Right atrium auricular region (tissue), 2 donors: ENCODE results near the gene ZNF850. TPM values are rescaled to one million over a fixed set of nuclear protein-coding genes. Genes with fewer than 3 reads are reported as not detected.
"Not testable (repeated sequence)": the region's sequence is repeated elsewhere in the genome, so short reads cannot be mapped to it uniquely, and the experiment has no call there.

ENCODE experiments used
- DNase-seq: peaks from one replicate; pipeline ENCODE4 v3.0.0-alpha.2; 2019; ENCODE audit warnings: low spot score
- H3K27ac ChIP-seq, 2 donors: fragments of 200-600 bp; sonication (generic); 1 replicate in 1 of 2; 2 replicates in 1 of 2; pipeline ENCODE4 v1.5.1; 2016 to 2019
- H3K27me3 ChIP-seq, 2 donors: fragments of 200-600 bp; sonication (generic); one replicate each; pipeline versions ENCODE4 v1.5.1 to v1.6.0; 2017 to 2019
- H3K36me3 ChIP-seq: fragments of 200-600 bp; sonication (generic); one replicate; pipeline ENCODE4 v1.5.1; 2016
- H3K4me1 ChIP-seq, 2 donors: fragments of 200-600 bp; sonication (generic); one replicate each; pipeline versions ENCODE4 v1.5.1 to v1.6.0; 2017 to 2019
- H3K4me3 ChIP-seq, 2 donors: fragments of 200-600 bp; sonication (generic); 1 replicate in 1 of 2; 2 replicates in 1 of 2; pipeline ENCODE4 v1.5.1; 2017 to 2019; ENCODE audit warnings: mild to moderate bottlenecking in 1 of 2, moderate library complexity in 1 of 2
- H3K9me3 ChIP-seq, 2 donors: fragments of 200-600 bp; sonication (generic); one replicate each; pipeline ENCODE4 v1.5.1; 2019
- CTCF ChIP-seq, 2 donors: fragments of 200-600 bp; sonication (generic); IDR thresholded peaks; one replicate each; pipeline ENCODE4 v1.5.1; 2019; ENCODE audit warnings: antibody characterized with exemption in 2 of 2
- total RNA-seq, 2 donors: library from RNA; depleted of rRNA; stranded (reverse); fragments of >200 nt; gene quantifications; one replicate each; pipeline ENCODE4 v1.1.0, GENCODE V29; 2016

ZNF850 gene
- total RNA-seq, 2 donors from 2014 or later: 4.9 to 5.2 TPM

- H3K27ac ChIP-seq: no peak overlapping the region
- H3K4me3 ChIP-seq: no peak overlapping the region
- peaks cover 58 to 100% of the 10 kb centered on the region in 2 donors for H3K9me3 ChIP-seq
- H3K4me1 ChIP-seq: no peaks in the 10 kb centered on the region
- peaks cover 55% of the 10 kb centered on the region for H3K36me3 ChIP-seq
- no peak for DNase-seq
- no peak for TF ChIP-seq CTCF (IDR thresholded peaks at IDR 0.05)
- no peaks in the 10 kb centered on the region for H3K27me3 ChIP-seq
These were observed 26.7 kb downstream of the ZNF850 start for GRCh38 chr19:36745870-36746269.

GRCh38 chr19:36736166-36736565 is 36.4 kb downstream of the ZNF850 start:
- peaks cover 23% of the 10 kb centered on the region for H3K36me3 ChIP-seq
- H3K4me3 ChIP-seq, H3K4me1 ChIP-seq, H3K27ac ChIP-seq, H3K27me3 ChIP-seq, DNase-seq: not testable (repeated sequence)
- peaks cover 21 to 100% of the 10 kb centered on the region in 2 donors for H3K9me3 ChIP-seq

GRCh38 chr19:36719687-36720556 is 52.7 kb downstream of the ZNF850 start:
- Histone ChIP-seq H3K36me3 (peaks cover 76% of the 10 kb centered on the region), H3K27me3 (no peaks in the 10 kb centered on the region), H3K4me3 (no peak overlapping the region), H3K9me3 (peaks cover 87 to 100% of the 10 kb centered on the region in 2 donors), H3K4me1 (no peaks in the 10 kb centered on the region), H3K27ac (no peak overlapping the region)
- TF ChIP-seq CTCF (IDR thresholded peaks at IDR 0.05): no peak
- DNase-seq: no peak

GRCh38 chr19:36709423-36709822 is 63.2 kb downstream of the ZNF850 start:
- Histone ChIP-seq H3K27me3 (no peaks in the 10 kb centered on the region), H3K36me3 (peaks cover 66% of the 10 kb centered on the region), H3K4me3 (no peak overlapping the region), H3K4me1 (no peaks in the 10 kb centered on the region), H3K27ac (no peak overlapping the region), H3K9me3 (peaks cover 53 to 100% of the 10 kb centered on the region in 2 donors)
- no peak for DNase-seq
- no peak for TF ChIP-seq CTCF (IDR thresholded peaks at IDR 0.05)

- no peaks in the 10 kb centered on the region for H3K4me1 ChIP-seq
- TF ChIP-seq CTCF (IDR thresholded peaks at IDR 0.05): no peak
- H3K27ac ChIP-seq: no peak overlapping the region
- peaks cover 50% of the 10 kb centered on the region for H3K36me3 ChIP-seq
- H3K4me3 ChIP-seq: no peak overlapping the region
- H3K9me3 ChIP-seq: peaks cover 39 to 87% of the 10 kb centered on the region in 2 donors
- no peak for DNase-seq
- H3K27me3 ChIP-seq: no peaks in the 10 kb centered on the region
These were observed 65.5 kb downstream of the ZNF850 start for GRCh38 chr19:36707134-36707533.

- TF ChIP-seq CTCF (IDR thresholded peaks at IDR 0.05): no peak
- H3K27ac ChIP-seq: peak overlapping the region; percentile 80 to 85
- H3K4me1 ChIP-seq: peaks cover 0 to 21% of the 10 kb centered on the region in 2 donors
- H3K27me3 ChIP-seq: no peaks in the 10 kb centered on the region
- peak overlapping the region; percentile 84 to 89 for H3K4me3 ChIP-seq
- peaks cover 0 to 8% of the 10 kb centered on the region in 2 donors for H3K9me3 ChIP-seq
- H3K36me3 ChIP-seq: peaks cover 33% of the 10 kb centered on the region
- no peak for DNase-seq
These were observed 84.5 kb downstream of the ZNF850 start for GRCh38 chr19:36688058-36688457.
